HepG2 (cell line): ENCODE data around the gene TTBK1. TPM values are rescaled to one million over a fixed set of nuclear protein-coding genes. Genes with fewer than 3 reads are reported as not detected.

Experiments
- CBX5 ChIP-seq: sonication (generic); formaldehyde crosslinking; IDR thresholded peaks from 2 replicates; pipeline ENCODE4 v1.4.0; 2020; ENCODE audit warnings: missing genetic modification reagents, borderline replicate concordance
- ELF3 ChIP-seq: IDR thresholded peaks from 2 replicates; pipeline ENCODE4 v1.6.1; 2016; ENCODE audit warnings: missing genetic modification reagents, missing compliant biosample characterization
- FOXA3 ChIP-seq: IDR thresholded peaks from 2 replicates; pipeline ENCODE4 v1.6.1; 2016; ENCODE audit warnings: missing genetic modification reagents, missing compliant biosample characterization
- GATAD2A ChIP-seq: IDR thresholded peaks from 2 replicates; pipeline ENCODE4 v1.6.1; 2016
- HOXA3 ChIP-seq: sonication (generic); formaldehyde crosslinking; IDR thresholded peaks from 2 replicates; pipeline ENCODE4 v1.5.0; 2020; ENCODE audit warnings: missing genetic modification reagents
- JUNB ChIP-seq: sonication (generic); formaldehyde crosslinking; IDR thresholded peaks from 2 replicates; pipeline ENCODE4 v1.8.0; 2022; ENCODE audit warnings: missing genetic modification reagents, mild to moderate bottlenecking, borderline replicate concordance
- KLF9 ChIP-seq: IDR thresholded peaks from 2 replicates; pipeline ENCODE4 v1.6.1; 2016; ENCODE audit warnings: low read depth
- MAFK ChIP-seq, 2 experiments: IDR thresholded peaks in 1 of 2; conservative IDR thresholded peaks in 1 of 2; 2 replicates each; pipeline ENCODE4 v1.6.1; 2011; ENCODE audit warnings: improper control_type of control experiment in 2 of 2, low read length in 2 of 2
- NR2F6 ChIP-seq, 2 experiments: IDR thresholded peaks; 2 replicates each; pipeline ENCODE4 v1.6.1; 2016; ENCODE audit warnings: antibody characterized with exemption in 1 of 2, mild to moderate bottlenecking in 1 of 2
- RXRB ChIP-seq: IDR thresholded peaks from 2 replicates; pipeline ENCODE4 v1.6.1; 2016; ENCODE audit warnings: borderline replicate concordance, missing genetic modification reagents, missing compliant biosample characterization
- TBP ChIP-seq: sonication (generic); formaldehyde crosslinking; IDR thresholded peaks from 2 replicates; pipeline ENCODE4 v1.5.0; 2020; ENCODE audit warnings: missing genetic modification reagents
- ZNF331 ChIP-seq: sonication (generic); formaldehyde crosslinking; IDR thresholded peaks from 2 replicates; pipeline ENCODE4 v1.4.0; 2020; ENCODE audit warnings: missing genetic modification reagents
- ZNF557 ChIP-seq: sonication (generic); formaldehyde crosslinking; IDR thresholded peaks from 2 replicates; pipeline ENCODE4 v1.4.0; 2020; ENCODE audit warnings: missing genetic modification reagents
- ZNF598 ChIP-seq: sonication (generic); formaldehyde crosslinking; IDR thresholded peaks from 2 replicates; pipeline ENCODE4 v1.5.1; 2020; ENCODE audit warnings: mild to moderate bottlenecking, missing genetic modification reagents, borderline replicate concordance
- ZNF790 ChIP-seq: sonication (generic); formaldehyde crosslinking; IDR thresholded peaks from 2 replicates; pipeline ENCODE4 v1.8.0; 2022; ENCODE audit warnings: missing genetic modification reagents, mild to moderate bottlenecking, borderline replicate concordance
- ZNF792 ChIP-seq: IDR thresholded peaks from 2 replicates; pipeline ENCODE4 v1.6.1; 2016
- ZSCAN9 ChIP-seq: IDR thresholded peaks from 2 replicates; pipeline ENCODE4 v1.6.1; 2016; ENCODE audit warnings: borderline replicate concordance
- polyA plus RNA-seq, 8 experiments: library from polyadenylated mRNA; depleted of rRNA in 3 of 8; stranded (reverse) in 7 of 8; unstranded in 1 of 8; fragments of >200 nt; fragmentation: Illumina TruSeq in 4 of 8; extraction: Trizol in 4 of 8; gene quantifications; 2 replicates each; pipeline versions ENCODE4 v1.2.1 to v1.2.3, GENCODE V29; 2011 to 2016; ENCODE audit warnings: low read depth in 4 of 8, missing spikeins in 1 of 8, mixed read lengths in 1 of 8; ENCODE audit not compliant: insufficient read depth in 1 of 8
- total RNA-seq, 5 experiments: library from RNA; depleted of rRNA; stranded (reverse); fragments of >200 nt; fragmentation: Illumina TruSeq; extraction: Trizol; gene quantifications; 2 replicates each; pipeline ENCODE4 v1.2.3, GENCODE V29; 2016; ENCODE audit warnings: low read depth in 1 of 5
- TF ChIP-seq, protein P1 (sequence below): sonication (generic); formaldehyde crosslinking; IDR thresholded peaks from 2 replicates; pipeline ENCODE4 v1.5.0; 2020; ENCODE audit warnings: mild to moderate bottlenecking, missing genetic modification reagents
- TF ChIP-seq, protein P2 (sequence below): sonication (generic); formaldehyde crosslinking; IDR thresholded peaks from 2 replicates; pipeline ENCODE4 v1.4.0; 2020; ENCODE audit warnings: missing genetic modification reagents
- TF ChIP-seq, protein P3 (sequence below): sonication (generic); formaldehyde crosslinking; IDR thresholded peaks from 2 replicates; pipeline ENCODE4 v1.4.0; 2020; ENCODE audit warnings: missing genetic modification reagents, borderline replicate concordance
- TF ChIP-seq, protein P4 (sequence below): sonication (generic); formaldehyde crosslinking; IDR thresholded peaks from 2 replicates; pipeline ENCODE4 v1.4.0; 2020; ENCODE audit warnings: missing genetic modification reagents, borderline replicate concordance

TTBK1 gene
- total and polyA plus RNA-seq, 2 of the 13 experiments (the other 11 are each of a cell fraction or from before 2014, with no cell fraction given), result 0.24 to 0.33 TPM

DNA sequence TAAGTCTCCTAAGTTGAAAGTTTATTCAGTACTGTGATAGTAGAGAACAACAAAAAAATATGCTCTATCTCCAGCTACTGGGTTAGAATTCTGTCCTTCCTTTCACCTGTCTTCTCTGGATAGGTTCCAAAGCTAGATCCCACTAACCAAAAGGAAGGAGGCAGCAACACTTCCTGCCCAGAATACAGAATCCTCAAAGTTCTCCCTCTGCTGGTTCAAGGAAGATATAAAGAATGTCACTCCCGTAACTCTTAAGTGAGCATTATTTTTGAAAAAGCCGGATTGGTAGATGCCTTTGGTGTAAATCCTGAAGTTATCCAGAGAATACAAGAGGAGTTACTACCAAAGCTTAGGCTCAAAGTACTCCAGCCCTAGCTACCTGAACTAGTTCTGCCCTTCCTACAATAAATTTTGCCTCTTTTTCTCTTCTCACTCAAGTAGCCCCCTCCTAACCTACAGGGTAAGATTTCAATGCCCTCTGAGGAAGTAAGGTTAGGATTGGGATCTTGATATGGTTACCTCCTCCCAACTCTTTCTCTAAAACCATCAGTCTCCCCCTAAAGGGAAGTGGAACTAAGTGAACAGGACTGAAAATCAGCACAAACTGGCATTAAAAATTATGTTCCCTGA lies 91.3 kb downstream of the TTBK1 start (continued):
- TF ChIP-seq, protein P1, sequence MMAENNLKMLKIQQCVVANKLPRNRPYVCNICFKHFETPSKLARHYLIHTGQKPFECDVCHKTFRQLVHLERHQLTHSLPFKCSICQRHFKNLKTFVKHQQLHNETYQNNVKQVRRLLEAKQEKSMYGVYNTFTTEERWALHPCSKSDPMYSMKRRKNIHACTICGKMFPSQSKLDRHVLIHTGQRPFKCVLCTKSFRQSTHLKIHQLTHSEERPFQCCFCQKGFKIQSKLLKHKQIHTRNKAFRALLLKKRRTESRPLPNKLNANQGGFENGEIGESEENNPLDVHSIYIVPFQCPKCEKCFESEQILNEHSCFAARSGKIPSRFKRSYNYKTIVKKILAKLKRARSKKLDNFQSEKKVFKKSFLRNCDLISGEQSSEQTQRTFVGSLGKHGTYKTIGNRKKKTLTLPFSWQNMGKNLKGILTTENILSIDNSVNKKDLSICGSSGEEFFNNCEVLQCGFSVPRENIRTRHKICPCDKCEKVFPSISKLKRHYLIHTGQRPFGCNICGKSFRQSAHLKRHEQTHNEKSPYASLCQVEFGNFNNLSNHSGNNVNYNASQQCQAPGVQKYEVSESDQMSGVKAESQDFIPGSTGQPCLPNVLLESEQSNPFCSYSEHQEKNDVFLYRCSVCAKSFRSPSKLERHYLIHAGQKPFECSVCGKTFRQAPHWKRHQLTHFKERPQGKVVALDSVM (CRISPR knock-in tag), result 0 out of 2 replicates have a peak, but pooled peaks have one; percentile 25
- TF ChIP-seq MAFK (conservative IDR thresholded peaks at IDR 0.05 in 1 of 2, IDR thresholded peaks at IDR 0.05 in 1 of 2; ENCODE audit: low read length in 2 of 2) (no peak), ELF3 (CRISPR knock-in tag) (peak; percentile 80), ZNF792 (peak; percentile 41; the same call in 1 of the 2 replicates), ZNF790 (CRISPR knock-in tag) (no peak), ZNF331 (CRISPR knock-in tag) (peak; percentile 40; the same call in 1 of the 2 replicates), RXRB (CRISPR knock-in tag) (0 out of 2 replicates have a peak, but pooled peaks have one; percentile 40), ZSCAN9 (CRISPR knock-in tag) (peak; percentile 68; the same call in 1 of the 2 replicates), GATAD2A (CRISPR knock-in tag) (peak; percentile 68), ZNF557 (CRISPR knock-in tag) (0 out of 2 replicates have a peak, but pooled peaks have one; percentile 19), CBX5 (CRISPR knock-in tag) (no peak), KLF9 (CRISPR knock-in tag) (0 out of 2 replicates have a peak, but pooled peaks have one; percentile 30), NR2F6 (IDR thresholded peaks at IDR 0.05) (no peak; the same call in 1 of the 2 replicates), NR2F6 (CRISPR knock-in tag; IDR thresholded peaks at IDR 0.05) (peak; percentile 59; the same call in 1 of the 2 replicates), ZNF598 (CRISPR knock-in tag) (no peak), TBP (CRISPR knock-in tag) (no peak), HOXA3 (CRISPR knock-in tag) (no peak), FOXA3 (CRISPR knock-in tag) (0 out of 2 replicates have a peak, but pooled peaks have one; percentile 30), JUNB (CRISPR knock-in tag) (no peak)
- TF ChIP-seq, protein P2, sequence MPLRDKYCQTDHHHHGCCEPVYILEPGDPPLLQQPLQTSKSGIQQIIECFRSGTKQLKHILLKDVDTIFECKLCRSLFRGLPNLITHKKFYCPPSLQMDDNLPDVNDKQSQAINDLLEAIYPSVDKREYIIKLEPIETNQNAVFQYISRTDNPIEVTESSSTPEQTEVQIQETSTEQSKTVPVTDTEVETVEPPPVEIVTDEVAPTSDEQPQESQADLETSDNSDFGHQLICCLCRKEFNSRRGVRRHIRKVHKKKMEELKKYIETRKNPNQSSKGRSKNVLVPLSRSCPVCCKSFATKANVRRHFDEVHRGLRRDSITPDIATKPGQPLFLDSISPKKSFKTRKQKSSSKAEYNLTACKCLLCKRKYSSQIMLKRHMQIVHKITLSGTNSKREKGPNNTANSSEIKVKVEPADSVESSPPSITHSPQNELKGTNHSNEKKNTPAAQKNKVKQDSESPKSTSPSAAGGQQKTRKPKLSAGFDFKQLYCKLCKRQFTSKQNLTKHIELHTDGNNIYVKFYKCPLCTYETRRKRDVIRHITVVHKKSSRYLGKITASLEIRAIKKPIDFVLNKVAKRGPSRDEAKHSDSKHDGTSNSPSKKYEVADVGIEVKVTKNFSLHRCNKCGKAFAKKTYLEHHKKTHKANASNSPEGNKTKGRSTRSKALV (CRISPR knock-in tag), result 0 out of 2 replicates have a peak, but pooled peaks have one; percentile 28
- TF ChIP-seq, protein P3, sequence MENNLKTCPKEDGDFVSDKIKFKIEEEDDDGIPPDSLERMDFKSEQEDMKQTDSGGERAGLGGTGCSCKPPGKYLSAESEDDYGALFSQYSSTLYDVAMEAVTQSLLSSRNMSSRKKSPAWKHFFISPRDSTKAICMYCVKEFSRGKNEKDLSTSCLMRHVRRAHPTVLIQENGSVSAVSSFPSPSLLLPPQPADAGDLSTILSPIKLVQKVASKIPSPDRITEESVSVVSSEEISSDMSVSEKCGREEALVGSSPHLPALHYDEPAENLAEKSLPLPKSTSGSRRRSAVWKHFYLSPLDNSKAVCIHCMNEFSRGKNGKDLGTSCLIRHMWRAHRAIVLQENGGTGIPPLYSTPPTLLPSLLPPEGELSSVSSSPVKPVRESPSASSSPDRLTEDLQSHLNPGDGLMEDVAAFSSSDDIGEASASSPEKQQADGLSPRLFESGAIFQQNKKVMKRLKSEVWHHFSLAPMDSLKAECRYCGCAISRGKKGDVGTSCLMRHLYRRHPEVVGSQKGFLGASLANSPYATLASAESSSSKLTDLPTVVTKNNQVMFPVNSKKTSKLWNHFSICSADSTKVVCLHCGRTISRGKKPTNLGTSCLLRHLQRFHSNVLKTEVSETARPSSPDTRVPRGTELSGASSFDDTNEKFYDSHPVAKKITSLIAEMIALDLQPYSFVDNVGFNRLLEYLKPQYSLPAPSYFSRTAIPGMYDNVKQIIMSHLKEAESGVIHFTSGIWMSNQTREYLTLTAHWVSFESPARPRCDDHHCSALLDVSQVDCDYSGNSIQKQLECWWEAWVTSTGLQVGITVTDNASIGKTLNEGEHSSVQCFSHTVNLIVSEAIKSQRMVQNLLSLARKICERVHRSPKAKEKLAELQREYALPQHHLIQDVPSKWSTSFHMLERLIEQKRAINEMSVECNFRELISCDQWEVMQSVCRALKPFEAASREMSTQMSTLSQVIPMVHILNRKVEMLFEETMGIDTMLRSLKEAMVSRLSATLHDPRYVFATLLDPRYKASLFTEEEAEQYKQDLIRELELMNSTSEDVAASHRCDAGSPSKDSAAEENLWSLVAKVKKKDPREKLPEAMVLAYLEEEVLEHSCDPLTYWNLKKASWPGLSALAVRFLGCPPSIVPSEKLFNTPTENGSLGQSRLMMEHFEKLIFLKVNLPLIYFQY (CRISPR knock-in tag), result 0 out of 2 replicates have a peak, but pooled peaks have one; percentile 33
- TF ChIP-seq, protein P4, sequence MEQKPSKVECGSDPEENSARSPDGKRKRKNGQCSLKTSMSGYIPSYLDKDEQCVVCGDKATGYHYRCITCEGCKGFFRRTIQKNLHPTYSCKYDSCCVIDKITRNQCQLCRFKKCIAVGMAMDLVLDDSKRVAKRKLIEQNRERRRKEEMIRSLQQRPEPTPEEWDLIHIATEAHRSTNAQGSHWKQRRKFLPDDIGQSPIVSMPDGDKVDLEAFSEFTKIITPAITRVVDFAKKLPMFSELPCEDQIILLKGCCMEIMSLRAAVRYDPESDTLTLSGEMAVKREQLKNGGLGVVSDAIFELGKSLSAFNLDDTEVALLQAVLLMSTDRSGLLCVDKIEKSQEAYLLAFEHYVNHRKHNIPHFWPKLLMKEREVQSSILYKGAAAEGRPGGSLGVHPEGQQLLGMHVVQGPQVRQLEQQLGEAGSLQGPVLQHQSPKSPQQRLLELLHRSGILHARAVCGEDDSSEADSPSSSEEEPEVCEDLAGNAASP (CRISPR knock-in tag), result no peak; the same call in 1 of the 2 replicates
